SIG-M5 treated with dmso at 0.1 percent for 504 hours (cell line): ENCODE data around the gene KCNMA1.

Experiments used
- DNase-seq: peaks from one replicate; lab custom pipeline; 2025; ENCODE audit not compliant: unreplicated experiment; lab: John Stamatoyannopoulos, UW

Gene KCNMA1

DNA sequence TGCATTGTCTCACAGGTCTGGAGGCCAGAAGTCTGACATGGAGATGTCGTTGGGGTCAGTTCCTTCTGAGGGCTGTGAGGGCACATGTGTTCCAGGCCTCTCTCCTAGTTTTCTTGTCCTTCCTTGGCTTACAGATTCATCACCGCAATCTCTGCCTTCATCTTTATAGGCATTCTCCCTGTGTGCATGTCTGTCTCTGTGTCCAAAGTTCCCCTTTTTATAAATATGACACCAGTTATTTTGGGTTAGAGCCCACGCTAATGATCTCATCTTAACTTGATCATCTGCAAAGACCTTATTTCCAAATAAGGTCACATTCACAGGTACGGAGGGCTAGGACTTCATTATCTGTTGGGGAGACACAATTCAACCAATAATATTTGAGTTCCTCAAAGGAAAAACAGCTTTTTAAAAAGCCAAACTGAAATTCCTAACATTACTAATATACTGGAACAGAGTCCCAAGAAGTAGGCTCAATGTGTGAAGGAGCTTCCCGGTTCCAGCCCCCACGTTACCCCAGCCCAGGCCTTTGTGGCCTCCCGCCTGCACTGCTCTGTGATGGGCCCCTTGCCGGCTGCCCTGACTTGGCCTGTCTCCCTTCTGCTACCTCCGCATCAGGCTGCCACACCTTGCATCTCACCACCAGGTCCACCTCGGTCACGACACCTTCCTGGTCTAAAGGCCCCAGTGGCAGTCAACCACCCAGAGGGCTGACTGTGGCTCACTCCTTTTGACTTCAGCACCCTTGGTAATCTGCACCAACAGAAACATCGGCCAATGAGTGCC lies 142.7 kb downstream of the KCNMA1 start:
- no peak for DNase-seq

- no peak for DNase-seq
Measured at GRCh38 chr10:77494327-77494726, 143.3 kb downstream of the KCNMA1 start.

- no peak for DNase-seq
Measured at GRCh38 chr10:77493851-77494261, 143.8 kb downstream of the KCNMA1 start.

DNA sequence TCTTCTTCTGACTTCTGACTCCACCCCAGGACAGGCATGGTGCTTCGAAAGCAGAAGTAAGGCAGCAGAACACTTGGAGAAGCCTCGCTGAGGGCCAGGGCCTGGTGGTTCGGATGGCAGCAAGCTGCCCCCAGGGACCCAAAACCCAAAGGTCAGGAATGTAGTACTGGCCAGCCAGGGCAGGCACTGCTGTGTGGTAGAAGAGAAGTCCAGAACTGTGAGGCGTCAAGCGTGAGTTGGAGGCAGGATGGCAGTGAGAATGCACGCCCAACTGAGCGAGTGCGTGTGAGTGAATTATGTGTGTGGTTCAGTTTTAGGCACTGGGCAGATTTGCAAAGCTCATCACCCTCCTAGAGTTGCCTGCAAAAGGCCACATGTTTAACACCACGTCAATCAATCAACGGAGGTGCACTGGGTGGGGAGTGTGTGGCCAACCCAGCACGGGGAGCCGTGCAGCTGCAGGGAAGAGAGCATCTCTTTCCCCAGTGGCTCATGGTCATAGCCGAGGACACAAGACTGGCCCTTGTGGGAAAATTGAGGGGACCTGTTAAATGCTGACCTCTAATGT lies 144.3 kb downstream of the KCNMA1 start:
- no peak for DNase-seq

- no peak for DNase-seq
Measured at GRCh38 chr10:77492368-77492994, 145.1 kb downstream of the KCNMA1 start.

GRCh38 chr10:77490534-77491314 lies 146.9 kb downstream of the KCNMA1 start:
- DNase-seq, result no peak

DNA sequence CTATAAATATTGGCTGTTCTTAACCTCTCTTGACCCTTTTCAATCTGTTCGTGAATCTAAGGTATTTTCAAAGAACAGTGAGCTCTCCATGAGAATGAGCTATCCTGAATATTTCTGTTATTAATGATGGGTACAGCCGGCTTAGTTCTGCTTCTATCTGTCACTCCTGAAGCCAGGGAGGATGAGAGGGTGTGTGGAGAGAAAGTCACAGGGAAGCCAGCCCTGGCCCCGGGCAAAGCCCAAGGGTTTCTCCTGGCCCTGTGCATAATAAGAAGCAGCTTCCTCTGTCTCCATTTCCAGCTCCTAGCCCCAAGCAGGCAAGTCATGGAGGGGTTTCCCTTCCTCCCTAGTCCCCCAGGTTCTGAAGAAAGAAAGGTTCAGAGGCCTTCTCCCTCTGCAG lies 151.1 kb downstream of the KCNMA1 start:
- no peak for DNase-seq

- no peak for DNase-seq
Measured at GRCh38 chr10:77485847-77486246, 151.8 kb downstream of the KCNMA1 start.

- no peak for DNase-seq
Measured at GRCh38 chr10:77482072-77482471, 155.5 kb downstream of the KCNMA1 start.

- no peak for DNase-seq
Measured at GRCh38 chr10:77479586-77479985, 158.0 kb downstream of the KCNMA1 start.

GRCh38 chr10:77478962-77479359 lies 158.6 kb downstream of the KCNMA1 start:
- no peak for DNase-seq

DNA sequence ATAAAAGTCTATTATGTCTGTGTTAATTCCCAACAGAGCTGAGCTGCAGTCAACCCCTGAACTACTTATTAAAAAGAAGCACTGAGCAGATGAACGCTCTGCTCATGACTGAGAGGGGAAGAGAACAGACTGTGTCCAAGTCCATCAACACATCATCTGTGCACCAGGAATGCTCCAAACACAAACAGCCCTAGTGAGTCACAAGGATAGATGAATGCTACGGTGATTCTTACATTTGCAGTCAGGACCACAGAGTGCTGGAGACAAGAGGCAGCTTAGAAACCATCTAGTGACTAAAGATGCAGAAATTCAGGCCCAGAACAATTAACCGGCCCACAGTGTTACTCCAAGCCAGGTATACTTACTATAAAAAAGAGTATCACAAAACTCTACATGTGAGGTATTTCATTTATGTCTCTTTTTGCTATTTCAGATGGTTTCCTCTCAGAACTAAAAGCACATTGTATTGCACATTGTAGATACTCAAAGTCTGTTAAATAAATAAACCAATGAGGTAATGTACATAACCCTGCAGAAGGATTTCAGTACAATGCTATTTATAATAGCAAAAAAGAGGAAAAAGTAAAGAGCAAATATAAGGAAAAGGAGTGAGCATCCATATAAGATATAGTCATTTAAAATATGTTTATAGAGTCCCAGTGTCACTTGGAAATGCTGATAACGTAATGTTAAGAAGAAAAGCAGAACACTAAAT lies 159.2 kb downstream of the KCNMA1 start:
- no peak for DNase-seq

DNA sequence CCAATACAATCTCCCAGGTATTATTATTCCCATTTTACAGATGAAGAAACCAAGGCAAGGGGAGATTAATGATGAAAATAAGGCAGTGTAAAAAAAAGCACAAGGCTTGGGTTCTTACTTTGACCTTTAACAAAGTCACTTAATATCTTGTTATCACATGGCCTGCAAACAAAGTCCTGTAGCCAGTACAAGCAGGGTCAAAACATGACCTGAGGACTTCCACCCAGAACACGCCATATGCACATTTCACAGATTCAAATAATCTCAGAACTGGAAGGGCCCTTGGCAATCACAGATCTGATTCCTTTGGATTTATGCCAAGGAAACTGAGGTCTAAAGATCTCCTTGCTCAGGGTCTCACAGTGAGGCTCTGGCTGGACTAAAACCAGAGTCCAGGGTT lies 162.1 kb downstream of the KCNMA1 start:
- no peak for DNase-seq

DNA sequence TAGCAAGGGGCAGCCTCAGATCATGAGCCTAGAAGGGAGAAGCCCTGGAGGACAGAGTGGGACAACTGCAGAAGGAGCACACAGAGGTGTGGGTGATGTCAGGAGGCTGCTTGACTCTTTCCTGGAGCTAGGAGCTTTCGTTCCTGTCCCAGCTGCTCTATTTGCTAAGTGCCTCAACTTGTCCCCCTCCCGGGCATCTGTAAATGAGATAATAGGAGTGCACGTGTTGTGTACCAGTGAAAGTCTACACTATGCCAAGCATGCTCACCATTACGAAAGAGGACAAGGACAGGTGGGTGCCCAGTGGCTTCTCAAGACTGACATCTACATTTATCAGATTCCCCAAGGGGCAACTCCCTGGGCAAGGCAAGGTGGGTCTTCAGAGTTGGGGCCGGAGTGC lies 162.7 kb downstream of the KCNMA1 start:
- DNase-seq, result no peak

GRCh38 chr10:77474386-77474785 lies 163.2 kb downstream of the KCNMA1 start:
- DNase-seq, result no peak

GRCh38 chr10:77472146-77472545 lies 165.5 kb downstream of the KCNMA1 start:
- no peak for DNase-seq

DNA sequence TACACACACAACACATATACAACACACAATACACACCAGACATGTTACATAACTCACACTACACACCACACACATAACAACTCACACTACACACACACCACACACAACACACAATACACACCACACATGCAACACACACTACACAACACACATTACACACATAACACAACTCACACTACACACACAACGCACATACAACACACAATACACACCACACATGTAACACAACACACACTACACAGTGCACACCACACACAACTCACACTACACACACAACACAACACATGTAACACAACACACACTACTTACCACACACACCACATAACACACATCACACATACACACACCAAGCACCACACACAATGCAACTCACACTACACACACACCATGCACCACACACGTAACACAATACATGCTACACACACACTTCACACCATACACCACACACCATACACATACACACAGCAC lies 166.5 kb downstream of the KCNMA1 start:
- DNase-seq, result no peak

- no peak for DNase-seq
Measured at GRCh38 chr10:77467422-77467963, 170.1 kb downstream of the KCNMA1 start.

DNA sequence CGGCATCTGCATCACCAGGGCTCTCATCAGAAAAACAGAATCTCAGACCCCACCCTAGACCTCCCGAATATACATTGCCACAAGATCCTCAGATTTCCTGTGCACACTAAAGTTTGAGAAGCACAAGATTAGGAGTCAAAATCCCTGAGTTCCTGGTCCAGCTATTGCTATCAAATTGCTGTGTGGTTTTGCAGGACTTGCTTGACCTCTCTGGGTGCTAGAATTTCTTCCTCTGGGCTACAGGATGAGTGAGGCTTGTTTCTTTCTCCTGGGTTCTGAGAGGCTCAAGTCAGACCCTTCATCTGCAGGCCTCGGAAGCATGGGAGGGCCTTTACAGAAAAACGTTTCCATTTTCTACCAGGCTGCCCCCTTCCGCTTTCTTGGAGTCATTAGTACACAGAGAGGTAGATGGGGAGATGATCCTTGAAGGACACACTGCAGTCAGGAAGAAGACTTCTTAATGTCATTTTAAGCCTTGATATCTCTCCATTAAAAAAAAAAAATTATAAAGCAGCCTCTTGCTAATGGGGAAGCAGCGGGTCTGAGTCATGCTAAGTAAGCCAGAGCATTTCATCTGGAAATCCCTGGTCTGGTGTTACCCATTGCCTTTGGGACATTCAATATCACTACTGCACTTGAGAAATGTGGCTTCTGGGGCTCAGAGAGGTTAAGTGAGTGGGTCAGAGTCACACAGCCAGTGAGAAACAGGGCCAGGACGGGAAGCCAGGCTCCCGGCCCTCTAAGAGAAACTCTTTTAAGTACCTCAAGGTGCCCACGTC lies 173.5 kb downstream of the KCNMA1 start:
- DNase-seq, result no peak

GRCh38 chr10:77463499-77463898 lies 174.1 kb downstream of the KCNMA1 start:
- DNase-seq, result no peak
